Superior temporal gyrus (tissue), 1 donor: ENCODE results near the gene ELFN1.

Experiments used
- DNase-seq: peaks from one replicate; pipeline ENCODE4 v3.0.0-alpha.2; 2016; ENCODE audit errors: extremely low spot score

The ELFN1 gene

GRCh38 chr7:1794888-1795542 lies 124.9 kb downstream of the ELFN1 start:
- DNase-seq: no peak
